HEK293T (cell line): ENCODE data around the gene TBC1D13.

ENCODE experiments used
- BHLHE40 ChIP-seq: fragments of 450-650 bp; IDR thresholded peaks from 2 replicates; pipeline ENCODE4 v1.6.1; 2016; ENCODE audit warnings: mild to moderate bottlenecking, moderate library complexity, borderline replicate concordance
- CTBP1 ChIP-seq: fragments of 450-650 bp; IDR thresholded peaks from 2 replicates; pipeline ENCODE4 v1.6.1; 2016; ENCODE audit warnings: borderline replicate concordance
- ELF4 ChIP-seq: fragments of 450-650 bp; IDR thresholded peaks from 2 replicates; pipeline ENCODE4 v1.6.1; 2017; ENCODE audit warnings: antibody characterized with exemption
- FOXK2 ChIP-seq: fragments of 450-650 bp; IDR thresholded peaks from 2 replicates; pipeline ENCODE4 v1.6.1; 2016; ENCODE audit warnings: mild to moderate bottlenecking
- FOXM1 ChIP-seq: fragments of 450-650 bp; IDR thresholded peaks from 2 replicates; pipeline ENCODE4 v1.6.1; 2017; ENCODE audit warnings: mild to moderate bottlenecking, borderline replicate concordance
- HDGF ChIP-seq: fragments of 450-650 bp; IDR thresholded peaks from 2 replicates; pipeline ENCODE4 v1.6.1; 2017; ENCODE audit warnings: antibody characterized with exemption, borderline replicate concordance
- L3MBTL2 ChIP-seq: fragments of 450-650 bp; conservative IDR thresholded peaks from 2 replicates; pipeline ENCODE4 v1.6.1; 2016; ENCODE audit warnings: mild to moderate bottlenecking
- NFRKB ChIP-seq: fragments of 450-650 bp; IDR thresholded peaks from 2 replicates; pipeline ENCODE4 v1.6.1; 2016; ENCODE audit warnings: mild to moderate bottlenecking, moderate library complexity
- SP1 ChIP-seq: fragments of 450-650 bp; IDR thresholded peaks from 2 replicates; pipeline ENCODE4 v1.6.1; 2017
- SUZ12 ChIP-seq: fragments of 450-650 bp; IDR thresholded peaks from 2 replicates; pipeline ENCODE4 v1.6.1; 2016; ENCODE audit warnings: mild to moderate bottlenecking
- TARDBP ChIP-seq: fragments of 450-650 bp; IDR thresholded peaks from 2 replicates; pipeline ENCODE4 v1.6.1; 2016
- ZNF384 ChIP-seq: fragments of 450-650 bp; IDR thresholded peaks from 2 replicates; pipeline ENCODE4 v1.6.1; 2016
- TF ChIP-seq, protein P1 (sequence below): fragments of 450-650 bp; IDR thresholded peaks from 2 replicates; pipeline ENCODE4 v1.6.1; 2016

DNA sequence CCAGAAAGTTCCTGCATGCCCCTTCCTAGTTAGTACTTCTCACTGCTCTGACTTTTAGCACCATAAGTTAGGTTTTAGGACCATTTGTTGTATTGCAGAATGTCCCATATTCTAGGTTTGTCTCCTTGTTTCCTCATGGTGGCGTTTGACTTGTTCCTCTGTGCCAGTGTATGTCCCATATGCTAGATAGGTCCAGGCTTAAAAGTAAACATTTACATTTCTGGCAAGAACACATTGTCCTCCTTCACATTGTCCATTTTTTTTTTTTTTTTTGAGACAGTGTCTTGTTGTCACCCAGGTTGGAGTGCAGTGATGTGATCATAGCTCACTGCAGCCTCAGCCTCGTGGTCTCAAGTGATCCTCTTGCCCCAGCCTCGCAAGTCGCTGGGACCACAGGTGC, 15.4 kb downstream of the TBC1D13 start:
- TF ChIP-seq, protein P1, sequence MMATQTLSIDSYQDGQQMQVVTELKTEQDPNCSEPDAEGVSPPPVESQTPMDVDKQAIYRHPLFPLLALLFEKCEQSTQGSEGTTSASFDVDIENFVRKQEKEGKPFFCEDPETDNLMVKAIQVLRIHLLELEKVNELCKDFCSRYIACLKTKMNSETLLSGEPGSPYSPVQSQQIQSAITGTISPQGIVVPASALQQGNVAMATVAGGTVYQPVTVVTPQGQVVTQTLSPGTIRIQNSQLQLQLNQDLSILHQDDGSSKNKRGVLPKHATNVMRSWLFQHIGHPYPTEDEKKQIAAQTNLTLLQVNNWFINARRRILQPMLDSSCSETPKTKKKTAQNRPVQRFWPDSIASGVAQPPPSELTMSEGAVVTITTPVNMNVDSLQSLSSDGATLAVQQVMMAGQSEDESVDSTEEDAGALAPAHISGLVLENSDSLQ = no peak
- TF ChIP-seq ZNF384 (no peak), L3MBTL2 (no peak), CTBP1 (no peak), BHLHE40 (no peak), NFRKB (no peak), HDGF (no peak), FOXM1 (no peak), FOXK2 (no peak), TARDBP (no peak), SUZ12 (no peak), SP1 (no peak), ELF4 (no peak)
